ENCODE data around the gene CFL1. TPM values are rescaled to one million over a fixed set of nuclear protein-coding genes. Genes with fewer than 3 reads are reported as not detected.

CFL1 gene
- total and polyA plus RNA-seq, 10 of the 15 experiments (the other 5 are each of a cell fraction or from before 2014, with no cell fraction given), result 164 to 2,994 (median 1,500) TPM

GRCh38 chr11:65859812-65860277, 1.9 kb upstream of the CFL1 start (continued):
- TF ChIP-seq CHD1 (IDR thresholded peaks at IDR 0.05; ENCODE audit: low read depth, low read length) (no peak), IRF5 (IDR thresholded peaks at IDR 0.05; ENCODE audit: borderline replicate concordance) (no peak), HSF1 (IDR thresholded peaks at IDR 0.05; ENCODE audit: low read depth, low read length) (no peak), MTA2 (IDR thresholded peaks at IDR 0.05; ENCODE audit: low read depth) (peak; percentile 48), KAT2A (conservative IDR thresholded peaks at IDR 0.05; ENCODE audit: control insufficient read depth, low read depth, low read length) (no peak), TCF7 (IDR thresholded peaks at IDR 0.05; ENCODE audit: borderline replicate concordance) (no peak; the same call in 1 of the 2 replicates), BCL3 (IDR thresholded peaks at IDR 0.05; ENCODE audit: borderline replicate concordance, insufficient read depth, low read depth, low read length, poor library complexity, severe bottlenecking) (no peak), POLR2AphosphoS2 (IDR thresholded peaks at IDR 0.05; ENCODE audit: low read depth, low read length) (no peak), FOXK2 (IDR thresholded peaks at IDR 0.05) (no peak; the same call in 1 of the 2 replicates), BMI1 (IDR thresholded peaks at IDR 0.05; ENCODE audit: borderline replicate concordance) (0 out of 2 replicates have a peak, but pooled peaks have one; percentile 58), SREBF1 (IDR thresholded peaks at IDR 0.05; ENCODE audit: low read length) (no peak), TCF3 (IDR thresholded peaks at IDR 0.05; ENCODE audit: borderline replicate concordance, insufficient read depth, low read depth, low read length) (no peak), NFYB (IDR thresholded peaks at IDR 0.05; ENCODE audit: insufficient read depth, low read depth, low read length) (no peak), ZNF217 (IDR thresholded peaks at IDR 0.05) (no peak), ZNF592 (IDR thresholded peaks at IDR 0.05) (no peak), IKZF1 (conservative IDR thresholded peaks at IDR 0.05) (no peak), ZNF207 (IDR thresholded peaks at IDR 0.05; ENCODE audit: borderline replicate concordance) (no peak), MXI1 (IDR thresholded peaks at IDR 0.05; ENCODE audit: low read depth, low read length) (no peak), USF2 (IDR thresholded peaks at IDR 0.05; ENCODE audit: borderline replicate concordance, low read depth, low read length) (no peak), PML (IDR thresholded peaks at IDR 0.05; ENCODE audit: low read length) (no peak), EP300 (IDR thresholded peaks at IDR 0.05; ENCODE audit: borderline replicate concordance in 1 of 2, control insufficient read depth in 1 of 2, low read depth in 2 of 2, low read length in 2 of 2) (no peak)

Measured in GM12878 (cell line).